Endothelial cell of umbilical vein (primary cell): ENCODE measurements around the gene ZDHHC20. TPM values are rescaled to one million over a fixed set of nuclear protein-coding genes. Genes with fewer than 3 reads are reported as not detected.

ENCODE experiments used
- BruUV-seq: library from RNA; stranded (reverse); fragments of 400-500 nt; replicated peaks from 2 replicates; lab custom pipeline; 2021; lab: Mats Ljungman, UMichigan
- CTCF ChIA-PET: fragments of 300-600, 350-600 bp; sonication (Branson Sonifier 250); formaldehyde crosslinking; loops from one replicate; lab custom pipeline; 2021; ENCODE audit warnings: antibody characterized with exemption, inconsistent platforms; lab: Charles Lee
- POLR2A ChIA-PET: fragments of 300-600, 350-600 bp; sonication (Branson Sonifier 250); formaldehyde crosslinking; loops from one replicate; lab custom pipeline; 2021; ENCODE audit warnings: antibody characterized with exemption, inconsistent platforms; lab: Charles Lee
- DNase-seq: peaks from one replicate; pipeline ENCODE4 v3.0.0-alpha.2; 2011; ENCODE audit warnings: low read depth, low spot score
- FAIRE-seq: peaks from 2 replicates; lab custom pipeline; 2011; peaks lifted over from hg19 to GRCh38; lab: Jason Lieb, UNC
- H2AFZ ChIP-seq: 2 replicates; pipeline ENCODE4 v1.6.0; 2012; ENCODE audit warnings: low read depth, low read length, control low read depth, inconsistent platforms
- H3K27ac ChIP-seq: 2 replicates; pipeline ENCODE4 v1.5.1; 2011; ENCODE audit warnings: low read depth, mild to moderate bottlenecking, control low read depth, low read length, moderate library complexity; ENCODE audit not compliant: insufficient read depth
- H3K27me3 ChIP-seq, 2 experiments: 2 replicates each; pipeline versions ENCODE4 v1.6.0 to v1.6.1; 2011; ENCODE audit warnings: low read length in 2 of 2, mixed read lengths in 1 of 2; ENCODE audit not compliant: control insufficient read depth in 2 of 2, insufficient read depth in 2 of 2
- H3K36me3 ChIP-seq, 2 experiments: 2 replicates in 1 of 2; 3 replicates in 1 of 2; pipeline ENCODE4 v1.5.1; 2011; ENCODE audit warnings: low read length in 2 of 2, mild to moderate bottlenecking in 1 of 2, moderate library complexity in 1 of 2; ENCODE audit not compliant: control insufficient read depth in 2 of 2, insufficient read depth in 2 of 2; ENCODE audit errors: extremely low read depth in 1 of 2
- H3K4me1 ChIP-seq: 3 replicates; pipeline ENCODE4 v1.5.1; 2011; ENCODE audit warnings: mild to moderate bottlenecking, low read length; ENCODE audit not compliant: control insufficient read depth, insufficient read depth; ENCODE audit errors: extremely low read depth
- H3K4me2 ChIP-seq: 2 replicates; pipeline ENCODE4 v1.6.1; 2011; ENCODE audit warnings: low read length, control low read depth, mixed read lengths; ENCODE audit not compliant: insufficient read depth
- H3K4me3 ChIP-seq, 3 experiments: fragments of 200-600 bp in 1 of 3; sonication (generic), shearing (Covaris generic) in 1 of 3; replicated peaks in 1 of 3; 2 replicates each; pipeline ENCODE4 v1.5.1; 2011 to 2016; ENCODE audit warnings: control low read depth in 3 of 3, low read length in 3 of 3, mild to moderate bottlenecking in 2 of 3, inconsistent platforms in 1 of 3, low read depth in 1 of 3, moderate library complexity in 1 of 3; ENCODE audit not compliant: insufficient read depth in 1 of 3
- H3K79me2 ChIP-seq: 2 replicates; pipeline ENCODE4 v1.6.0; 2012; ENCODE audit warnings: low read length, inconsistent platforms; ENCODE audit not compliant: control insufficient read depth, insufficient read depth
- H3K9ac ChIP-seq: replicated peaks from 2 replicates; pipeline ENCODE3; 2011; ENCODE audit warnings: low read length, control low read depth; ENCODE audit not compliant: insufficient read depth; ENCODE audit errors: extremely low read depth
- H3K9me1 ChIP-seq: replicated peaks from 3 replicates; pipeline ENCODE4 v1.6.0; 2011; ENCODE audit warnings: mild to moderate bottlenecking, low read length; ENCODE audit not compliant: control insufficient read depth, insufficient read depth; ENCODE audit errors: extremely low read depth
- H3K9me3 ChIP-seq: replicated peaks from 2 replicates; pipeline ENCODE4 v1.5.1; 2012; ENCODE audit warnings: low read length, inconsistent platforms; ENCODE audit not compliant: control insufficient read depth, insufficient read depth
- H4K20me1 ChIP-seq: replicated peaks from 2 replicates; pipeline ENCODE3; 2011; ENCODE audit warnings: mild to moderate bottlenecking, low read length; ENCODE audit not compliant: control insufficient read depth, insufficient read depth; ENCODE audit errors: extremely low read depth
- CTCF ChIP-seq, 2 donors: IDR thresholded peaks; 1 replicate in 1 of 2; 2 replicates in 1 of 2; pipeline ENCODE4 v1.5.1; 2011; ENCODE audit warnings: low read length in 2 of 2, mild to moderate bottlenecking in 2 of 2, moderate library complexity in 2 of 2, control low read depth in 1 of 2, inconsistent platforms in 1 of 2, low read depth in 1 of 2; ENCODE audit not compliant: insufficient read depth in 1 of 2; ENCODE audit errors: extremely low read depth in 1 of 2
- EZH2 ChIP-seq: IDR thresholded peaks from 2 replicates; pipeline ENCODE4 v1.6.1; 2012; ENCODE audit warnings: borderline replicate concordance, low read depth, mild to moderate bottlenecking, moderate library complexity, low read length, inconsistent platforms; ENCODE audit not compliant: severe bottlenecking
- FOS ChIP-seq: IDR thresholded peaks from 2 replicates; pipeline ENCODE4 v1.6.1; 2011; ENCODE audit warnings: mild to moderate bottlenecking, low read length, moderate library complexity, borderline replicate concordance; ENCODE audit not compliant: insufficient read depth
- GATA2 ChIP-seq: IDR thresholded peaks from 2 replicates; pipeline ENCODE4 v1.7.0; 2011; ENCODE audit warnings: low read depth, mild to moderate bottlenecking, moderate library complexity, mixed read lengths, low read length; ENCODE audit not compliant: insufficient read length, insufficient read depth
- JUN ChIP-seq: IDR thresholded peaks from 2 replicates; pipeline ENCODE4 v1.6.1; 2011; ENCODE audit warnings: borderline replicate concordance, low read depth; ENCODE audit not compliant: insufficient read length, insufficient read depth
- MAX ChIP-seq: IDR thresholded peaks from 2 replicates; pipeline ENCODE4 v1.6.1; 2011; ENCODE audit not compliant: insufficient read depth, insufficient read length
- MYC ChIP-seq: IDR thresholded peaks from one replicate; pipeline ENCODE4 v1.6.1; 2011; ENCODE audit warnings: mild to moderate bottlenecking, low read depth, low read length
- POLR2A ChIP-seq: IDR thresholded peaks from 2 replicates; pipeline ENCODE4 v1.6.1; 2012; ENCODE audit warnings: low read depth, mild to moderate bottlenecking, control low read depth, low read length
- POLR2AphosphoS5 ChIP-seq: IDR thresholded peaks from 2 replicates; pipeline ENCODE4 v1.6.1; 2012; ENCODE audit warnings: low read depth, mild to moderate bottlenecking, control low read depth, low read length, moderate library complexity; ENCODE audit not compliant: insufficient read depth
- dilution Hi-C: fragments of 300-500 bp; cut with MboI; formaldehyde crosslinking; loops from one replicate; pipeline ENCODE4 v1.15.0; 2019; ENCODE audit warnings: low sequenced_read_pairs; ENCODE audit not compliant: extremely low pct_ligation_motif_present
- intact Hi-C: fragments of 100-400 bp; cut with micrococcal nuclease; formaldehyde crosslinking; loops from one replicate; pipeline ENCODE4 v1.10.0; 2022
- polyA plus RNA-seq, 4 experiments: library from polyadenylated mRNA; depleted of rRNA in 3 of 4; stranded (reverse) in 3 of 4; unstranded in 1 of 4; fragments of >200 nt; gene quantifications; 2 replicates each; pipeline versions ENCODE4 v1.2.1 to v1.2.3, GENCODE V29; 2011 to 2012; ENCODE audit warnings: missing spikeins in 1 of 4
- total RNA-seq: library from RNA; stranded (reverse); gene quantifications from 2 replicates; pipeline ENCODE4 v1.2.3, GENCODE V29; 2021

Gene ZDHHC20
- total and polyA plus RNA-seq, 2 donors (not counting 3 experiments of a cell fraction or from before 2014, with no cell fraction given): 22.1 to 59.4 TPM

GRCh38 chr13:21361123-21361522 is 98.0 kb downstream of the ZDHHC20 start:
- Histone ChIP-seq H3K9me3 (no peaks in the 10 kb centered on the region), H3K4me3 (no peak overlapping the region), H3K9me1 (no peaks in the 10 kb centered on the region), H3K4me1 (no peaks in the 10 kb centered on the region), H3K9ac (no peak overlapping the region), H2AFZ (no peak overlapping the region), H3K27ac (no peak overlapping the region), H3K79me2 (no peaks in the 10 kb centered on the region), H4K20me1 (no peaks in the 10 kb centered on the region), H3K27me3 (no peaks in the 10 kb centered on the region), H3K4me2 (no peak overlapping the region), H3K36me3 (no peaks in the 10 kb centered on the region)
- BruUV-seq: no TSS peak
- ChIA-PET POLR2A (no interaction called here), CTCF (interaction anchor here (1.6 kb wide), 1 partner anchor 18 kb away, joined by 3 read pairs; no protein-coding TSS in a partner anchor)
- dilution Hi-C loops (no loop called here), intact Hi-C loops (no loop called here)
- DNase-seq (no peak), FAIRE-seq (no peak)
- TF ChIP-seq MAX (no peak), GATA2 (no peak), POLR2A (no peak), FOS (no peak), EZH2 (no peak), CTCF (IDR thresholded peaks at IDR 0.05; ENCODE audit: extremely low read depth in 1 of 2, insufficient read depth in 1 of 2, low read depth in 1 of 2, low read length in 2 of 2) (no peak), MYC (no peak), POLR2AphosphoS5 (no peak), JUN (no peak)
